Right lobe of liver (tissue), 4 donors: ENCODE results near the gene SLCO3A1.

ENCODE experiments used
- POLR2A ChIP-seq: fragments of 450-650 bp; IDR thresholded peaks from one replicate; pipeline ENCODE4 v1.6.1; 2017; ENCODE audit warnings: antibody characterized with exemption, mild to moderate bottlenecking
- TF ChIP-seq, protein P1 (sequence below), 4 donors: fragments of 200-600 bp in 3 of 4; fragments of 450-650 bp in 1 of 4; IDR thresholded peaks; one replicate each; pipeline versions ENCODE4 v1.5.1 to v1.8.0; 2016 to 2022; ENCODE audit warnings: antibody characterized with exemption in 4 of 4, mild to moderate bottlenecking in 2 of 4
- donor health status: DM: no; HTN: no; CAD: no.
- donor health status: DM: no; HTN: no; CAD: no.
- donor health status: DM: no; HTN: yes; CAD: no.

DNA sequence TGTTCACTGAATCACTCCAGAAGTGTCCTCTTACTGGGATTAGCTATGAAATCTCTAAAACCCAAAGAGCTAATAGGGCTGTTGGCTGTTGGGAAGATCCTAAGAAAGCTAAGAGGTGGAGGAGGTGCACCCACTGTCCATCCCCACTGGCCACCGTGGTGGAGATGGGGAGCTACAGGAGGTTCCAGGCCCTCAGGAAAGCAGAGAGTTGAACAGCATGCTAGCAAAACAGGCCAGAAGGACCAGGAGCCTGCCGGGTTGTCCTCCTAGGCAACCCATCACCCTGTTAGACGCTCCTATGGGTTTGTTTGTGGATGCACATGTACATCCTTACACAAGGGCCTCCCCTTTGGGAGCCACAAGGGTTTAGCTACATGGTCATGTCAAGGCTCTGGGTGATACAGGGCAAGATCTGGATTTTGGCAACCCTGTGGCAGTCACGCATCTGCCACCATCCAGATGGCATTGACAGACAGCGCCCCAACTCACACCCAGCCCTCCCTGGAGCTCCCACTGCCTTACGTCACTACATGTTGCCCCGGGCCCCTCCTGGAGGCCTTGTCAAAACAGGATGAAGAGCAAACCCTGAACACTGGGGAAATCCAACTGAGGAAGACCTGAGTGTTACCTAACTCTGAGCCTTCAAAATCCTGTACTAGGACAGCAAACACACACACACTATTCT is 208.1 kb downstream of the SLCO3A1 start:
- TF ChIP-seq, protein P1, sequence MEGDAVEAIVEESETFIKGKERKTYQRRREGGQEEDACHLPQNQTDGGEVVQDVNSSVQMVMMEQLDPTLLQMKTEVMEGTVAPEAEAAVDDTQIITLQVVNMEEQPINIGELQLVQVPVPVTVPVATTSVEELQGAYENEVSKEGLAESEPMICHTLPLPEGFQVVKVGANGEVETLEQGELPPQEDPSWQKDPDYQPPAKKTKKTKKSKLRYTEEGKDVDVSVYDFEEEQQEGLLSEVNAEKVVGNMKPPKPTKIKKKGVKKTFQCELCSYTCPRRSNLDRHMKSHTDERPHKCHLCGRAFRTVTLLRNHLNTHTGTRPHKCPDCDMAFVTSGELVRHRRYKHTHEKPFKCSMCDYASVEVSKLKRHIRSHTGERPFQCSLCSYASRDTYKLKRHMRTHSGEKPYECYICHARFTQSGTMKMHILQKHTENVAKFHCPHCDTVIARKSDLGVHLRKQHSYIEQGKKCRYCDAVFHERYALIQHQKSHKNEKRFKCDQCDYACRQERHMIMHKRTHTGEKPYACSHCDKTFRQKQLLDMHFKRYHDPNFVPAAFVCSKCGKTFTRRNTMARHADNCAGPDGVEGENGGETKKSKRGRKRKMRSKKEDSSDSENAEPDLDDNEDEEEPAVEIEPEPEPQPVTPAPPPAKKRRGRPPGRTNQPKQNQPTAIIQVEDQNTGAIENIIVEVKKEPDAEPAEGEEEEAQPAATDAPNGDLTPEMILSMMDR (IDR thresholded peaks at IDR 0.05) = no peak
- no peak for TF ChIP-seq POLR2A
